GM19324 (cell line): Measurements from ENCODE around the gene PFDN4.

Source experiments
- ATAC-seq: cut with Tn5 transposase; IDR thresholded peaks from one replicate; pipeline ENCODE4 v1.9.1; 2021; ENCODE audit warnings: mild to moderate bottlenecking, moderate library complexity; ENCODE audit not compliant: unreplicated experiment, low FRiP score

PFDN4 gene, protein sequence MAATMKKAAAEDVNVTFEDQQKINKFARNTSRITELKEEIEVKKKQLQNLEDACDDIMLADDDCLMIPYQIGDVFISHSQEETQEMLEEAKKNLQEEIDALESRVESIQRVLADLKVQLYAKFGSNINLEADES

DNA sequence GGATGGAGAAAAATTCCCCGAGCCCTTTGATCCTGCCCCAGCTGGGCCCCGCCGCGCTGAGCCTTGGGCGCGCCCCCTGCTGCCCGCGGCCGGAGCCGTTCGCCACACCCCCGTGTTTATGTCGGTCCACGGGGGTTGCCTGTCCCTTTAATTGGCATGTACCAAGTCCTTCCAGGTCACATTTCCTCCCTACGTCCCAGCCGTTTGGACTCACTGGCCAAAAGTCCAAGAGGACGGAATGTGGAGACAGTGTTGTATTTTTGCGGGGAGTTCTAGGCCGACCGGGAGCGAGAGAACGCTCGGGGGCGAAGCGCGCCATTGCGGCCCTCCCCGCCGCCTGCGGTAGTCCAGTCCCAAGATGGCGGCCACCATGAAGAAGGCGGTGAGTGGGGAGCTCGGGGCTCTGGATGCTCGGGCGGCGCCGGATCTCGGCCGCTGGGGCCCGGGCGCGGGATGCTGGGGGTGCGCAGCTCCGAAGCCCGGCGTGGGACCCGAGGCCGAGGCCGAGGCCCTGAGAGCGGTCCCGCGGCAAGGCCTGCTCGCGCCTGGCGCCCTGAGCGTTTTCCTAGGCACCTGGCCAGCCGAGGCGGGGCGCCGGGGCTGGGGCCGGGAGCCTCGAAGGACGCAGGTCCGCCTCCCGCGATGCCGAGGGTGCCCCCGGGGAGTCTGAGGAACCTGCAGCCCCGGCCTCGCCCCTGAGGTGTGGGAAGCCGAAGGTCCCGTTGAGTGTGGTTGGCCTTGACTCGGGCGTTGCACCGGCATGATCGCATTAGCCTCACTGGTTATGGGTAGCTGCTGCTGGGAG, at the start of gene PFDN4:
Gene PFDN4, plus strand, starts transcription at position 345 of the 805 bp plus-strand sequence. Its CDS starts 14 bp downstream, at position 359.
- ATAC-seq: peak; percentile 92

DNA sequence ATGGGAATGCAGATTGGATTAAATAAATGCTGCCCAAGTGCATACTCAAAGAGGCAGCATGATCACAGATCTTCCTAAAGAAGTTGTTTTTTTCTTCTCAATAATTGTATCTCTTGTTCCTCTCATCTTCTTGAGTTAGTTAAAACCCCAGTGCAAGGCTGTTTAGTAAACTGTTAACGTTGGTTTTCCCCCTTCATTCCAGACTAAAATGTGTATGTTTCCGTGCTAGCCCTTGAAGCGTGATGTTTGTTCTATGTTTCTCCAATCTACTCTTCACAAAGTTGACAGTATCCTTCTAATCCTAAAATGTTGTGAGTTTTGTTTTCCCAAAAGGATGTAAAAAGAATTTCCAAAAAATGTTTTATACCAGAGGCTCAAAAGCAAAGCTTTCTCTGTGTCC, 49.7 kb upstream of the PFDN4 start:
- ATAC-seq: no peak

DNA sequence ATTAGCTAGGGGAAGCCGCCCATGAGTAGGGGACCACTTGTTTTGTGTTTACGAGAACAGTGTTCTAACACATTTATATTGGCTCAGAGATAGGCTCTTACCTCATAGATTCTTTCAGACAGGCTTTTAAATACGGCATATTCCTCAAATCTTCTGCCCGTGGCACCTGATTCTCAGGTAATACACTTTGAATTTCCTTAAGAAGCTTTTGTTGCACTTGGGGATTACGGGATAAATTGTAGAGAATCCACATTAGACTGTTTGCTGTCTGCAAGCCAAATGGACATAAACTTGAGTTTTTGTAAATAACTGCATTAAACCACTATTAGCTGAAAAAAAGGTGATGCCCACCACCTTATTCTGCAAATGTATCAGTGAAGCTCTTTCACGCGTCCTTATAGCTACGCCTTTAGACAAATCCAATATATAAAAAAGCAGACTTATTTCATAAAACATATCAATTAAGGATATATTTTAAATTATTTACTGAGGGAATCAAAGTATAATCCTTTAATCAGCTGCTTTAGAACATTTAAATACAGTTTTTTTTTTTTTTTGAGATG, 49.0 kb upstream of the PFDN4 start:
- ATAC-seq: no peak

DNA sequence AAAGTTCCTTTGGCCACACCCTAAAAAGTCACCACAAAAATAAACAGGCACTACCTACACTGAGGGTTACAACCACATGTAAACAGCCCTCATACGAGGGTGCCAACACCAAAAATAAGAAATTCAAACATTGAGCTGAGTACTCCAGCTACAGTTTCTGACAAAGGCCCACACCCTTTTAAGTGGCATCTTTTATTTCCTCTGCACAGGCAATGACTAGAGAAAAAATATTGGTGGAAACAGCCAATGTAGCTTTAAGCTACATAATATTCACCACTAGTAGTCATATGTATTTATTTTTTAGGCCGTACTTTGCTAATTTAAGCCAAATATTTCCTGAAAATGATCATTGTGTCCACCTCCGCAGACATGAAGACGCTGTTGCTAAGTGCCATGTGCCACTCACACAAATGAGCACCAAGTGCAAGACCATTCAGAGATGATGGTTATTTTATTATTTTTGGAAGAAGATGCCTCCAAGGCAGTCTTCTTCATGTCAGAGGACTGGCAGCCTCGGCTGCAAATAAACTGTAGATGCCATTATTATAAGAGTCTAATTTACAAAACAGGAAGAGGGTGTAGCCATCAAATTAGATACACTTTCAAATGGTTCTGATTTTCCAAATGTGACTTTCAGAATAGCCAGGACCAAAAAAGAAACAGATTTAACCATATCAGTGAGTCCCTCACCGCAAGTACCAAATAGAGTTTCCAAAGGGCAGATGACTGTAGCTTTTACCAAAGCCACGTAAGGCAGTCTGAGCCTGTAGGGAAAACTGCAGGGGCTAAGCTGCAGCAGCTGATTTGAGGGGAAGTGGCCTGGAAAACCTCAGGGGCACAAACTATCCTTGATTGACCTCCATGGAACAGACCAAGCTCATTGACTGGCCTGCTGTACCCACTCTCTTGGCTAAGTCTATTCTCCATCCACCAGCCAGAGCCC, 47.6 kb upstream of the PFDN4 start:
- no peak for ATAC-seq

DNA sequence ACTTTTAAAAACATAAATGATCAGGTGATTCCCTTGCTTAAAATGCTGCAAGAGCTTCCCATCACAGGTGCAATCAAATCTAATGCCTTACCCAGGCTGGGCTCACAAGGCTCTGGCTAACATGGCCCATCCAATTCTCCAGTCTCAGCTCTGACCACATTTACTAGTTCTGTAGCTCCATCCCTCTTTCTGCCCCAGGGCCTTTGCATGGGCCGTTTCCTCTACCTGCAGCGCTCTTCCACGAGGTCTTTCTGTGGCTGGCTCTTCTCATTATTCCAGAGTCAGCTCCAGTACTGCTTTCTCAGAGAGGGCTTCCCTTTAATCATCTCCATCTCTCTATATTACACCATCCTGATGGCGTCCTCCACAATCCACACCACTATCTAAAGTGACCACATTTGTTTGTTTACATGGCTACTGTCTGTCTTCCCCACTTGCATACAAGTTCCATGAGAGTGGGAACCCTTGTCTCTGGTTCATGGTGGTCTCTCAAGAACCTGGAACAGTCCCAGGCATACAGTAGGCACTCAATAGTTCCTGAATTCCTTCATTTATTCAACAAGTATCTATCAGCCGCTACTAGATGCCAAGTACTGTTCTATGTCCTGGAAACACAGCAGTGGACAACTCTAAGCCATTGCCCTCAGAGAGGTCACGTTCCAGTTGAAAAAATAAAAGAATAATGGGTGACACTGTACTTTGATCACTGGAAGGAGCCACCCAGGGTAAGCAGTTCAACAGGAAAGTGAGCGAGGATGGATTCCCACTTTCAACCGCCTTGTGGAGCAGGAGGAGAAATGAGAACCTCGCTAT, 46.7 kb upstream of the PFDN4 start:
- ATAC-seq: no peak

DNA sequence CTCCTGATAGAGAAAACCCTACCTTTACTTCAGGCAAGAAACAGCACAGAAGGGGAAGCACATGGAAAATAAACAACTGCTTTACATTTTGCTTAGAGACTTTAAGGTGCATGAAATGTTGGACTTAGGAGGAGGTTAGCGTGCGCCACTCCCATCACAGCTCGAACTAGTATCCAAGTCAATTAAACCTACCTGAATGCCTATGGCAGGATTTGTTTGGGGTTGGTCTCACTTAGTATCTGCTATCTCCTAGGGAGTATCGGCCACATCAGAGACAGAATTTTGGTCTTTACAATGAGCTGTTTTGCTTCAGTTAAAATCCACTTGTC, 46.1 kb upstream of the PFDN4 start:
- ATAC-seq: no peak

DNA sequence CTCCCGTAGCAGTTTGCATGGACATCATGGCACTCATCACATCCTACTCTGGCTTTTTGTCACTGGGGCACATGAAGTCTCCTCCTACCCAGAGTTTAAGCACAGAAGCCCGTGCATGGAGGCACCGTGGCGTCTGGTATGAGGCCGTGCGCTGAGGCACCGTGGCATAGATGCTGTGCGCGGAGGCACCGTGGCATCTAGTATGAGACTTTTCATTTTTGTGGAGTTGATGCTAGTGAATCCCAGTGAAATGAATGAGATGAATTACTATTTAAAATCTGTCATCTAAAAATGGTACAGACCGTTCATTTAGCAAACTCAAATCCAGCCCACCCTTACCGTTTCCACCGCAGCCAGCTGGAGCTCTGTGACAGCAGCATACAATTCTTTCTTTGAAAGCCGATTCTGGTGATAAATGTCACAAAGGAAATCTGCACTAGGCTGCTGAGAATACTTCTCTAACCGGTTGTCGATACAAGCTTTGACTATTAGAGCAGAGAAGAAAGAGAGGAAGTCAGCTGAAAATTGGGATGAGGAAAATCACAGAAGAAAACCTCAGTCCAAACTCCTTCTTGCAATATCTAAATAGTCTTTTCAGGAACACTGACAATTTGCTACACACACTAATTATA, 45.4 kb upstream of the PFDN4 start:
- ATAC-seq: no peak

DNA sequence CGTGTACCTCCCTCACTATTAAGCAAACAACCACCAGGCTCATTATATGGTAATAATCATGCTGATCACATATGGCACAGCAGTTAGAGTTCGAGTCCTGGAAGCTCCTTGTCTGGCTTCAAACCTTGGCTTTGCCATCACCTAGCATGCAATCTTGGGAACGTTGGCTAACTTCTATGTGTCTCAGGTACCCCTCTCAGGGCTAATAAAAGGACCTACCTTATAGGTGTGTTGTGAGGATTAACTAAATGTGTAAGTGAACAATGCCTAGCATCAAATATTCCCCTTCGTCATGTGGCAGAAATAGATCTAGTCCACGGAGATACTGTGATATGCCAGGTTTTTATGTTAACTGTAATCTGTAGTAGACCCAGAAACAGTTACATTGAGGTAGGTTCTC, 44.5 kb upstream of the PFDN4 start:
- ATAC-seq: no peak

DNA sequence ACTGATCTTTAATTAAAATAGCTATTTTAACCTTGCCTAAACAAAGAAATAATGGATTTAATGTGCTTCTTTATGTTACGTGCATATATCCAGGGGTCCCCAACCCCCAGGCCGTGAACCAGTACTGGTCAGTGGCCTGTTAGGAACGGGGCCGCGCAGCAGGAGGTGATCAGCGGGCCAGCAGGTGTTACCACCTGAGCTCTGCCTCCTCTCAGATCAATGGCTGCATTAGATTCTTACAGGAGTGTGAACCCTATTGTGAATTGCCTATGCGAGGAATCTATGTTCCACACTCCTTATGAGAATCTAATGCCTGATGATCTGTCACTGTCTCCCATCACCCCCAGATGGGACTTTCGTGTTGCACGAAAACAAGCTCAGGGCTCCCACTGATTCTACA, 42.9 kb upstream of the PFDN4 start:
- ATAC-seq: no peak

DNA sequence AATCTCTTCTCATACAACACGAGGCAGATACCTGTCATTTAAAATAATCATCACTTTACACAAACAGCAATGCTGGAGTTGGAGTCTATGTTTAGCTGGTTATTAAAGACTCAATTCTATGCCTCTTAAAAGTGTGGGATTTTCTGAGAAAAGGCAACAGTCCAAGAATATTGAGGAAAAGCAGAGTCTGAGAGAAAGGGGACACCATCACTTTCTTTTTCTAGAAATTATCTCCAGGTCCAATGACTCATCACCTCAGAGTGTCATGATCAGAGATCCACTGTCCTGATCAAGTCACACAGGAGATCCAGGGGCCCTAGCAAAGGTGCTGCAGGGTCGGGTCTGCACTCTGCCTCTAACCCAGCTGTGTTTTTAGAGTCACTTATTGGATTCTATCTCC, 42.1 kb upstream of the PFDN4 start:
- ATAC-seq: no peak

DNA sequence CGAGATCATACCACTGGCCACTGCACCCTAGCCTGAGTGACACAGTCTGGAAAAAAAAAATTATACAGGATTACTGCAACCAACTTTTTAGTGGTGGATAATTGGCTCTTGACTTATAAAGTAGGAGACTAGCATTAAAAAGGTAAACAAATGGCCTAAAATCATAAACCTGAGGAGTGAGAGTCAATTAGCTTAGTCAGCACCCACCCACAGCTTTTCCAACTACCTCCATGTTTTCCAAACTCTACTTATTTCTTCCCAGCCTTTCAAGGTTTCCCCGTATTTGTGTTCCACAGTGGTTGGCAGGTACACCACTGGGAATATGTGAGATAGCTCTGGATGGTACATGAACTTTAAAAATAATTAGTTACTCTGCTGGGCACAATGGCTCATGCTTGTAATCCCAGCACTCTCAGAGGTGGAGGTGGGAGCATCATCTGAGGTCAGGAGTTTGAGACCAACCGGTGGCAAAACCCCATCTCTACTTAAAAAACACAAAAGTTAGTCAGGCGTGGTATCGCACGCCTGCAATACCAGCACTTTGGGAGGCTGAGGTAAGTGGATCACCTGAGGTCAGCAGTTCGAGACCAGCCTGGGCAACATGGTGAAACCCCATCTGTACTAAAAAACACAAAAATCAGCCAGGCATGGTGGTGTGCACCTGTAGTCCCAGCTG, 40.8 kb upstream of the PFDN4 start:
- no peak for ATAC-seq

DNA sequence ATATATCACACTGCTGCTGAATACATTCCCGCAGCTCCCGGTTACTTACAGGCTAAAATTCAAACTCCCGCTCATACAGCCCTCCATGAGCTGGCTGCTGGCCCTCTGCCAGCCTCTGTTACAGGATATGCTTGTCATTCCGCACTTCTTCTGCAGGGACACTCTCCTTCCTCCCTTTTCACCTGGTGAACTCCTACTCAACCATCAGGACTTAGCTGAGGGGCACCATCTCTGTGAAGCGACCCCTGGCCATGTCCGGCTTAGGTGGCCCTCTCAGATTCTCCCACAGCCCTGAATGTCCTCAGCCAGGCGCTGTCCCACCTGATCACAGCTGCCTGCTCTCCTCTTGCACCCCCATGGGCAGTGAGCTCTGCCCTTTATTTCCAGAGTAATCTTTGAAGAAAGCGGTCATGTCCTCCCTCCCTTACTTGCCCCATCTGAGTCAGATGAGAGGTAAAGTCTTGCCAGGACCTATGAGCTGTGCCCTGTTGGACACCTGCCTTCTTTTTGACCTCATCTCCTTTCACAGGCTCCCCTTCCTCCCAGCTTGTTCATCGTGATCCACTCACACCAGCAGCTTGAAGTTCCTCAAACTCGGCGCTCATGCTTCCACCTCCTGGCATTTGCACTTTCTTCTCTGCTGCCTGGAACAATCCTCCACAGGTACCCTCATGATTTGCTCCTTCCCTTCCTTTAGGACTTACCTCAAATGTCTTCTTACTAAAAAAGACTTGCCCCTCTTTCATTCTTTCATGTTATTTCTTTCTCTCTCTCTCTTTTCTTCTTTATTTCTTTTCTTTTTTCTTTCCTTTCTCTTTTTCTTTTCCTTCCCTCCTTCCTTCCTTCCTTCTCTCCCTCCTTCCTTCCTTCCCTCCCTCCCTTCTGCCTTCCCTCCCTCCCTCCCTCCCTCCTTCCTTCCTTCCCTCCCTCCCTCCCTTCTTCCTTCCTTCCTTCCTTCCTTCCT, 39.7 kb upstream of the PFDN4 start:
- no peak for ATAC-seq

DNA sequence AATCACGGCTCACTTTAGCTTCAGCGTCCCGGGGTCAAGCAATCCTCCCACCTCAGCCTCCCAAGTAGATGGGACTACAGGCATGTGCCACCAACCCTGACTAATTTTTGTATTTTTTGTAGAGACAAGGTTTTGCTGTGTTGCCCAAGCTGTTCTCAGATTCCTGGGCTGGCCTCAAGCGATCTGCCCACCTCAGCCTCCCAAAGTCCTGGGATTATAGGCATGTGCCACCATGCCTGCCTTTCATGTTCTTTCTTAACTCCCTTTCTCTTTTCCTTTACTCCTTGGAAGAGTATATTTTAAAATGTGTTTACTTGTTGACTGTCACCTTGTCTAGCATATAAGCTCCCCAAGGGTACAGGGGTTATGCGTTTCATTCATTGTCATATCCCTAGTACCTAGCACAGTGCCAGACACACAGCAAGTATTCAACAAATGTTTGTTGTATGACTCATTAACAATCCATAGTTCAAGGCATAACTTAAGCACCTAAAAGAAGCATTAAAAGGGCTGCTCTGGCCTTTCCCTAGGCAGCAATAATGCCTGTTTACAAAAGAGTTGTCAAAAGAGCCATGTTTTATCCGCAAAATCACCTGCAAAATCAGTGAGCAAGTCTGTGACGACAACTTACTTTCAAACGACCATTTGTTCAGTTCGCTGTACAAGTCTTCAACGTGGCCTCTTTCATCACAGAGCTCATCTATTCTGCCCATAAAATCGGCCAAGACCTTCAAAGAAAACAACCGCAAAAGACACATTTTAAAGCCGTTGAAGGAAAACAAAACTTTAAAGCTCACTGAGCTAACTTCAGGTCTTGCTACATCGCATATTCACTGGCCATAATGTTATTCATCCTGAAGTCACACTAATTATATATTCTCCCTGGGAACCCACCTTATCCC, 38.7 kb upstream of the PFDN4 start:
- no peak for ATAC-seq

DNA sequence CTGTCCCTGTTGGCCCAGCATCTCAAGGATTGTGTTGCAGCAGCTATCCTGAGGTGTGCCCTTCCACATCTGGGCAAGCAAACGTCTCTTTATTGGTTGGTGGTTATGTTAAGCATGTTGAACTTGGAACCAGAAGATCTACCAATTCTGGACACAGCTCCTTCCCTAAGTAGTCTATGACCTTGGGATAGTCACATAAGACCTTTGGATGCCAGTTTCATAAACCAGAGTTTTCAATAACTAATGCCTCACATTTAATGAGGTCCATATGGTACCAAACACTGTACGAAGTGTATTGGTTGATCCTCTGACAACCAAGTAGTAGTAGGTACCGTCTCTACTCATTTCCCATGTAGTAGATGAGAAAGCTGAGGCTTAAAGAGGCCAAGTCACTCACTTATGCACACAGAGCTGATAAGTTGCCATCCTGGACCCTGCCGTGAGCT, 37.8 kb upstream of the PFDN4 start:
- ATAC-seq: no peak

DNA sequence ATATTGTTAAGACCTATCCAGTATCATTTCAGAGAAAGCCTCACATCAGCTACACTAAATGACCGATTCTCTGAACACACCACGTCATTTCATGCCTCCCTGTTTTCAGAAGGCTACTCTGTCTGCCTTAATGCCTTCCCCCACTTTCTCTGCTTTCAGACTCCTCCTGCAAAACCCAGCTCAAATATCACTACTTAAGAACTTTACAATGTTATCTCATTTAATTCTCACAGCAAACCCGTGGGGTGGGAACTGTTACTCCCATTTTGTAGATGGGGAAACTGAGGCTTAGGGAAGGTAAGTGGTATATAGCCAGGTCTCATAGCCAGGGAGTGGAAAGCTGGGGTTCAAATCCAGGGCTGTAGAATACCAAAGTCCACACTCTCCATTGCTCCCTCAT, 36.9 kb upstream of the PFDN4 start:
- ATAC-seq: no peak

DNA sequence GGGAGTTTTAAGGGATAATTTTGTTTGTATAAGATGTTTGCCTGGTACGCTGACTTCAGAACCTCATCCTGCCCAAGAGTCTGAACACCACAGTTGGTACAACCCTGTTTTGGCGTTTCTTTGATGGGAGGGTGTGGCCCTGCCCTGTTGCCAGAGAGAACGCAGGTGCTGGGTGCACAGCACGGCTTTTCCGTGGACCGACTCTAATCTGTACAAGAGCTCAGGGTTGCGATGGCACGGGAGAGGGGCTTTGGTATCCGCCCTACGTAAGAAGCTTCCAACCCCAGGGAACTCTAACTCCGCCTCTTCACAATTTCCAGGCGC, 35.4 kb upstream of the PFDN4 start:
- no peak for ATAC-seq
